Neural cell (in vitro differentiated cells): ENCODE data around the gene KCNH2. TPM values are rescaled to one million over a fixed set of nuclear protein-coding genes. Genes with fewer than 3 reads are reported as not detected.

Source experiments
- H2AFZ ChIP-seq: fragments of 200-600, 300-800 bp; sonication (generic), shearing (Covaris generic); 2 replicates; pipeline ENCODE4 v1.6.0; 2014; ENCODE audit warnings: low read depth, mild to moderate bottlenecking, antibody characterized with exemption, low read length, moderate library complexity
- H3F3A ChIP-seq: fragments of 200-600 bp; shearing (Covaris generic); 2 replicates; pipeline ENCODE4 v1.6.1; 2016; ENCODE audit warnings: mild to moderate bottlenecking, moderate library complexity, mixed read lengths, antibody characterized with exemption, low read length; ENCODE audit not compliant: insufficient read depth, poor library complexity, severe bottlenecking
- H3K27ac ChIP-seq: fragments of 200-600, 300-800 bp; sonication (generic), shearing (Covaris generic); 2 replicates; pipeline ENCODE4 v1.5.1; 2014; ENCODE audit warnings: mild to moderate bottlenecking, low read length, moderate library complexity
- H3K27me3 ChIP-seq: fragments of 300-800, 200-600 bp; sonication (generic), shearing (Covaris generic); 2 replicates; pipeline ENCODE4 v1.6.0; 2014; ENCODE audit warnings: mild to moderate bottlenecking, low read depth, low read length, moderate library complexity; ENCODE audit not compliant: insufficient read depth
- H3K36me3 ChIP-seq: fragments of 300-800, 200-600 bp; sonication (generic), shearing (Covaris generic); 2 replicates; pipeline ENCODE4 v1.5.1; 2014; ENCODE audit warnings: mild to moderate bottlenecking, antibody characterized with exemption, low read length, moderate library complexity; ENCODE audit not compliant: insufficient read depth
- H3K4me2 ChIP-seq: fragments of 300-800, 200-600 bp; sonication (generic), shearing (Covaris generic); 2 replicates; pipeline ENCODE4 v1.6.0; 2014; ENCODE audit warnings: mild to moderate bottlenecking, low read length
- H3K4me3 ChIP-seq: fragments of 300-800, 200-600 bp; sonication (generic), shearing (Covaris generic); 2 replicates; pipeline ENCODE4 v1.5.1; 2014; ENCODE audit warnings: mild to moderate bottlenecking, low read length, moderate library complexity
- H3K79me2 ChIP-seq: fragments of 200-600 bp; shearing (Covaris generic); replicated peaks from 2 replicates; pipeline ENCODE4 v1.6.0; 2014; ENCODE audit warnings: mild to moderate bottlenecking, low read length, moderate library complexity; ENCODE audit not compliant: insufficient read depth
- H3K9ac ChIP-seq: fragments of 300-800, 200-600 bp; sonication (generic), shearing (Covaris generic); 2 replicates; pipeline ENCODE4 v1.6.1; 2016; ENCODE audit warnings: mild to moderate bottlenecking, low read length, mixed read lengths
- H3K9me2 ChIP-seq: fragments of 200-600 bp; shearing (Covaris generic); 2 replicates; pipeline ENCODE4 v1.6.1; 2016; ENCODE audit warnings: mild to moderate bottlenecking, low read length, mixed read lengths; ENCODE audit not compliant: insufficient read depth
- H3K9me3 ChIP-seq: fragments of 200-600, 300-800 bp; sonication (generic), shearing (Covaris generic); 2 replicates; pipeline ENCODE4 v1.6.1; 2016; ENCODE audit warnings: mild to moderate bottlenecking, mixed run types, low read length, moderate library complexity, mixed read lengths
- H4K20me1 ChIP-seq: fragments of 200-600 bp; shearing (Covaris generic); 2 replicates; pipeline ENCODE4 v1.6.1; 2016; ENCODE audit warnings: mild to moderate bottlenecking, mixed run types; ENCODE audit not compliant: insufficient read depth
- EP300 ChIP-seq: fragments of 450-650 bp; conservative IDR thresholded peaks from 2 replicates; pipeline ENCODE4 v1.6.1; 2014; ENCODE audit warnings: antibody characterized with exemption, mild to moderate bottlenecking, moderate library complexity; ENCODE audit not compliant: poor library complexity, severe bottlenecking
- EZH2 ChIP-seq: fragments of 200-600, 300-800 bp; shearing (Covaris generic), sonication (generic); IDR thresholded peaks from 2 replicates; pipeline ENCODE4 v1.6.1; 2014; ENCODE audit warnings: antibody characterized with exemption, low read length, borderline replicate concordance, mild to moderate bottlenecking; ENCODE audit not compliant: insufficient read depth, poor library complexity, severe bottlenecking
- MXI1 ChIP-seq: fragments of 450-650 bp; conservative IDR thresholded peaks from 2 replicates; pipeline ENCODE4 v1.6.1; 2014; ENCODE audit warnings: antibody characterized with exemption, mild to moderate bottlenecking; ENCODE audit not compliant: poor library complexity, severe bottlenecking
- POLR2AphosphoS5 ChIP-seq: IDR thresholded peaks from 2 replicates; pipeline ENCODE4 v1.6.1; 2012
- RAD21 ChIP-seq: fragments of 450-650 bp; conservative IDR thresholded peaks from 2 replicates; pipeline ENCODE4 v1.6.1; 2014; ENCODE audit warnings: antibody characterized with exemption, mild to moderate bottlenecking, moderate library complexity
- SMC3 ChIP-seq: fragments of 450-650 bp; conservative IDR thresholded peaks from 2 replicates; pipeline ENCODE4 v1.6.1; 2014; ENCODE audit warnings: antibody characterized with exemption, mild to moderate bottlenecking, moderate library complexity; ENCODE audit not compliant: poor library complexity
- TAF1 ChIP-seq: IDR thresholded peaks from 2 replicates; pipeline ENCODE4 v1.6.1; 2012; ENCODE audit warnings: low read depth
- polyA plus RNA-seq: library from polyadenylated mRNA; depleted of rRNA; stranded (reverse); fragments of >200 nt; gene quantifications from 2 replicates; pipeline ENCODE4 v1.2.3, GENCODE V29; 2014
- TF ChIP-seq, protein P1 (sequence below): fragments of 450-650 bp; IDR thresholded peaks from 2 replicates; pipeline ENCODE4 v1.5.1; 2014; ENCODE audit warnings: antibody characterized with exemption, mild to moderate bottlenecking, moderate library complexity; ENCODE audit not compliant: poor library complexity, severe bottlenecking
- TF ChIP-seq, protein P2 (sequence below): IDR thresholded peaks from 2 replicates; pipeline ENCODE4 v1.6.1; 2012; ENCODE audit warnings: borderline replicate concordance

The KCNH2 gene
- polyA plus RNA-seq, 1 donor from 2014 or later, result 24.4 TPM

DNA sequence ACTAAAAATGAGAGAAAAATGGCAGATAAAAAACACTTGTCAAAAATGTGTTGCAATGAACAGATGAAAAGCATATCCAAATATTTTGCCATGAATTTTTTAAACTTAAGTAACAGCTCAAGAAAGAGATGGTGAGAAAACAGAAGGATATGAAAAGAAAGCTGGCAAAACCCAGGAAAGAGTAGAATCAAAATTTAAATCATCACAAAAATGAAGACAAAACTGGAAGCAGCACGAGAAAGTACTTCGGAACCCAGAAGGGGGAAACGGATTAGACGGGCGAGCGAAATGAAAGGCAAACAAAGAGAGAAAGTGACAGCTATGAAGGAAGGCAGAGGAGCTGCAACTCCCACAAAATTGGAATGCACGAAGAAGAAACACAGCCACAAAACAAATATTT, 60.2 kb downstream of the KCNH2 start:
- no peak for TF ChIP-seq TAF1
- TF ChIP-seq, protein P1, sequence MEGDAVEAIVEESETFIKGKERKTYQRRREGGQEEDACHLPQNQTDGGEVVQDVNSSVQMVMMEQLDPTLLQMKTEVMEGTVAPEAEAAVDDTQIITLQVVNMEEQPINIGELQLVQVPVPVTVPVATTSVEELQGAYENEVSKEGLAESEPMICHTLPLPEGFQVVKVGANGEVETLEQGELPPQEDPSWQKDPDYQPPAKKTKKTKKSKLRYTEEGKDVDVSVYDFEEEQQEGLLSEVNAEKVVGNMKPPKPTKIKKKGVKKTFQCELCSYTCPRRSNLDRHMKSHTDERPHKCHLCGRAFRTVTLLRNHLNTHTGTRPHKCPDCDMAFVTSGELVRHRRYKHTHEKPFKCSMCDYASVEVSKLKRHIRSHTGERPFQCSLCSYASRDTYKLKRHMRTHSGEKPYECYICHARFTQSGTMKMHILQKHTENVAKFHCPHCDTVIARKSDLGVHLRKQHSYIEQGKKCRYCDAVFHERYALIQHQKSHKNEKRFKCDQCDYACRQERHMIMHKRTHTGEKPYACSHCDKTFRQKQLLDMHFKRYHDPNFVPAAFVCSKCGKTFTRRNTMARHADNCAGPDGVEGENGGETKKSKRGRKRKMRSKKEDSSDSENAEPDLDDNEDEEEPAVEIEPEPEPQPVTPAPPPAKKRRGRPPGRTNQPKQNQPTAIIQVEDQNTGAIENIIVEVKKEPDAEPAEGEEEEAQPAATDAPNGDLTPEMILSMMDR, result no peak
- no peak for TF ChIP-seq POLR2AphosphoS5
- TF ChIP-seq EP300, result no peak
- TF ChIP-seq RAD21, result no peak
- no peak for TF ChIP-seq SMC3
- TF ChIP-seq EZH2, result no peak
- TF ChIP-seq MXI1, result no peak
- TF ChIP-seq, protein P2, sequence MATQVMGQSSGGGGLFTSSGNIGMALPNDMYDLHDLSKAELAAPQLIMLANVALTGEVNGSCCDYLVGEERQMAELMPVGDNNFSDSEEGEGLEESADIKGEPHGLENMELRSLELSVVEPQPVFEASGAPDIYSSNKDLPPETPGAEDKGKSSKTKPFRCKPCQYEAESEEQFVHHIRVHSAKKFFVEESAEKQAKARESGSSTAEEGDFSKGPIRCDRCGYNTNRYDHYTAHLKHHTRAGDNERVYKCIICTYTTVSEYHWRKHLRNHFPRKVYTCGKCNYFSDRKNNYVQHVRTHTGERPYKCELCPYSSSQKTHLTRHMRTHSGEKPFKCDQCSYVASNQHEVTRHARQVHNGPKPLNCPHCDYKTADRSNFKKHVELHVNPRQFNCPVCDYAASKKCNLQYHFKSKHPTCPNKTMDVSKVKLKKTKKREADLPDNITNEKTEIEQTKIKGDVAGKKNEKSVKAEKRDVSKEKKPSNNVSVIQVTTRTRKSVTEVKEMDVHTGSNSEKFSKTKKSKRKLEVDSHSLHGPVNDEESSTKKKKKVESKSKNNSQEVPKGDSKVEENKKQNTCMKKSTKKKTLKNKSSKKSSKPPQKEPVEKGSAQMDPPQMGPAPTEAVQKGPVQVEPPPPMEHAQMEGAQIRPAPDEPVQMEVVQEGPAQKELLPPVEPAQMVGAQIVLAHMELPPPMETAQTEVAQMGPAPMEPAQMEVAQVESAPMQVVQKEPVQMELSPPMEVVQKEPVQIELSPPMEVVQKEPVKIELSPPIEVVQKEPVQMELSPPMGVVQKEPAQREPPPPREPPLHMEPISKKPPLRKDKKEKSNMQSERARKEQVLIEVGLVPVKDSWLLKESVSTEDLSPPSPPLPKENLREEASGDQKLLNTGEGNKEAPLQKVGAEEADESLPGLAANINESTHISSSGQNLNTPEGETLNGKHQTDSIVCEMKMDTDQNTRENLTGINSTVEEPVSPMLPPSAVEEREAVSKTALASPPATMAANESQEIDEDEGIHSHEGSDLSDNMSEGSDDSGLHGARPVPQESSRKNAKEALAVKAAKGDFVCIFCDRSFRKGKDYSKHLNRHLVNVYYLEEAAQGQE, result no peak
- Histone ChIP-seq H3K79me2 (no peaks in the 10 kb centered on the region), H3K4me2 (no peak overlapping the region), H3F3A (no peaks in the 10 kb centered on the region), H3K27me3 (no peaks in the 10 kb centered on the region), H2AFZ (no peak overlapping the region), H3K9ac (no peak overlapping the region), H3K36me3 (no peaks in the 10 kb centered on the region), H3K4me3 (no peak overlapping the region), H3K9me3 (no peaks in the 10 kb centered on the region), H3K27ac (no peak overlapping the region), H4K20me1 (no peaks in the 10 kb centered on the region), H3K9me2 (no peaks in the 10 kb centered on the region)

DNA sequence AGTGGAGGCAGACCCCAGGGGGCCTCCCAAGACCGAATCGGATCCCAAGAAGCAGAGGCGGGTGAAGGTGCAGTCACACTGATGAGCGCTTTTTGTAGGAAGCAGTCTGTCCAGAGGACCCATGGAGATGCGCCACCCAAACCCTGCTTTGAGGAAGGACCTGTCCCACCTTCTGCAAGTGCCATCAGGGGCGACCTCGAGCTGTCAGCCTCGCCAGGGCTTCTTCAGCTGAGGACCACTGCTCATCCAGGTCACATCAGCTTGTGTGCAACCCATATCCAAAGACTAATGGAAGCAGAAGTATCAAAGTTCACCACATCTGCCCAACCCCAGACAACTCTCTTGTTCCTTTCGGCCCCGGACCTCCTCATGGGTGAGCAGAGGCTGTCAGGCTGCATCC, 61.5 kb downstream of the KCNH2 start:
- no peaks in the 10 kb centered on the region for H3K79me2 ChIP-seq
- H3K9me2 ChIP-seq, result no peaks in the 10 kb centered on the region
- H3K27ac ChIP-seq, result no peak overlapping the region
- no peak overlapping the region for H3K4me3 ChIP-seq
- H3K36me3 ChIP-seq, result no peaks in the 10 kb centered on the region
- H3K9ac ChIP-seq, result no peak overlapping the region
- no peak overlapping the region for H3K4me2 ChIP-seq
- H3K27me3 ChIP-seq, result no peaks in the 10 kb centered on the region
- no peaks in the 10 kb centered on the region for H3F3A ChIP-seq
- TF ChIP-seq, protein P1, result no peak
- TF ChIP-seq RAD21, result no peak
- no peak for TF ChIP-seq EZH2
- TF ChIP-seq EP300, result no peak
- no peak for TF ChIP-seq POLR2AphosphoS5
- TF ChIP-seq TAF1, result no peak
- TF ChIP-seq, protein P2, result no peak
- TF ChIP-seq MXI1, result no peak
- no peak for TF ChIP-seq SMC3
- H2AFZ ChIP-seq, result no peak overlapping the region
- H3K9me3 ChIP-seq, result no peaks in the 10 kb centered on the region
- no peaks in the 10 kb centered on the region for H4K20me1 ChIP-seq
